GM12891 (cell line): ENCODE data around the gene GNB1L.

ENCODE experiments used
- POLR2A ChIP-seq: IDR thresholded peaks from 2 replicates; pipeline ENCODE4 v1.6.1; 2011; ENCODE audit warnings: low read depth, low read length, control low read depth
- SPI1 ChIP-seq: IDR thresholded peaks from 2 replicates; pipeline ENCODE4 v1.6.1; 2011; ENCODE audit warnings: low read depth, low read length, control low read depth

- TF ChIP-seq POLR2A: no peak
- TF ChIP-seq SPI1: no peak
These were observed 44.3 kb upstream of the GNB1L start for GRCh38 chr22:19898831-19899567.
